ENCODE data around the gene HYAL3.
"Not testable (repeated sequence)": the region's sequence is repeated elsewhere in the genome, so short reads cannot be mapped to it uniquely, and the experiment has no call there.

Gene HYAL3

GRCh38 chr3:50268703-50269451, 30.3 kb downstream of the HYAL3 start, which contains the start of gene SEMA3B:
TSS of gene SEMA3B (plus strand) at chr3:50269147. CDS start at chr3:50269241, 94 bp downstream.
- no peak for DNase-seq

GRCh38 chr3:50268276-50268675, 30.9 kb downstream of the HYAL3 start:
- DNase-seq = no peak

GRCh38 chr3:50267280-50267913, 31.8 kb downstream of the HYAL3 start:
- no peak for DNase-seq

DNA sequence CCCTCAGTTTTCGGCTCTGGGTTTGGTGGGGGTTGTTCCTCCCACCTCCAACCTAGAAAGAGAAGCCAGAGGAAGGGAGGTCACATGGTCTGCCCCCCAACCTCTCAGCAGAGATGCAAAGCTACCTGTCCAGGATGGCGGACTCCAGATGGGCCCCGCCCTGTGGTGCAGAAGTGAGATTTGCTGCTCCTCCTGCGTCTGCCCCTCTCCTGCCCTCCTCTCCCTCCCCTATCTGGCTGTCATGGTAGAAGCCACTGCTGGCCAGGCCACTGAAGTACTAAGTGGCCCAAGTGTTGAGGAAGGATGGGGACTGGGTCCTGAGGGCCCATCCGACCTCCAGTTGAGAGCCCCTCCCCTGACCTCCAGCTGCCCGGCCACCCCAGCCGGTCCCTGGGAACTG, 32.4 kb downstream of the HYAL3 start:
- no peak for DNase-seq

- no peak for DNase-seq
Measured at GRCh38 chr3:50266017-50266416, 33.2 kb downstream of the HYAL3 start.

- DNase-seq = no peak
Measured at GRCh38 chr3:50265571-50265970, 33.6 kb downstream of the HYAL3 start.

- no peak for DNase-seq
Measured at GRCh38 chr3:50264964-50265485, 34.2 kb downstream of the HYAL3 start.

- no peak for DNase-seq
Measured at GRCh38 chr3:50264383-50264963, 34.7 kb downstream of the HYAL3 start.

- DNase-seq = no peak
Measured at GRCh38 chr3:50263478-50264382, 35.5 kb downstream of the HYAL3 start.

DNA sequence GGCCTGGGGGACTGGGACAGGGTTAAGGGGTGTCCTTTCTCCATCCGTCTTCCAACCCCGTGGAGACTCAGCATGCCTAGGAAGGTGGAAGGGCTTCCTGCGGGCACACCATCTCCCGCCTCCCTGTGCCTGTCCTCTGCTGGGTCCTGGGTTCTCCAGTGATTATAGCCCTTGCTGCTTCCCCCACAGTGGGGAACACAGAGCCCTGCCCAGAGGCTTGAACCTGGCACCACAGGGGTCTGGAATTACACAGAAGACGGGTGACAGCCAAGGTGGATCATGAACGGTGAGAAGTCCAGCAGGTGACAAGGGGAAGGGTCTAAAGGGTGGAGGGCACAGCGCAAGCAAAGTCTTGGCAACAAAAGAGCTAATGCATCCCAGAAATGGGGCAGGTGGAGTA, 36.4 kb downstream of the HYAL3 start:
- no peak for DNase-seq

GRCh38 chr3:50262200-50262599, 37.0 kb downstream of the HYAL3 start:
- not testable (repeated sequence) for DNase-seq

GRCh38 chr3:50261505-50261904, 37.7 kb downstream of the HYAL3 start:
- DNase-seq = no peak

DNA sequence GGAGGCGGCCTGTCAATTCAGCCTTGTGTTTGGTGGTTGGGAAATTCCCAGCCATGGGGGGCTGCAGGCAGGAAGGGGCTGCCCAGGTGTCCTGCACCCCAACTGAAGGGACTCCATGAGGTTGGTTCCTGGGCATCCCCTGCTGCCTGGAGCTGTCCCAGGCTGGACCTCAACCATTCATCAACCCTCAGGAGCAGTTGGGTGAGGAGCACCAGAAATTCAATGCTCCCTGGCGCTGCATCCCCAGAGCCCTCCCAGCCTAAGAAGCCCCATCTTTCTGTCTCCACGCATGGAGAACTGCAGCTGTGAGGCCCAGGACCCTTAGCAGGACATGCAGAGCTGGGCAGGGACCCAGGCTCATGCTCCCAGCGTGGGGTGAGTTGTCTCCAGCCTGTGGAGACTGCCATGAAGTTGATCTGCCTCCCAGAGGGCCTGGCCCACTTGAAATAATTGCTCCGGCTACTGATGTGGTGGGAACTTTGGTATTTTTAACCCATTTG, 38.2 kb downstream of the HYAL3 start:
- DNase-seq = no peak

DNA sequence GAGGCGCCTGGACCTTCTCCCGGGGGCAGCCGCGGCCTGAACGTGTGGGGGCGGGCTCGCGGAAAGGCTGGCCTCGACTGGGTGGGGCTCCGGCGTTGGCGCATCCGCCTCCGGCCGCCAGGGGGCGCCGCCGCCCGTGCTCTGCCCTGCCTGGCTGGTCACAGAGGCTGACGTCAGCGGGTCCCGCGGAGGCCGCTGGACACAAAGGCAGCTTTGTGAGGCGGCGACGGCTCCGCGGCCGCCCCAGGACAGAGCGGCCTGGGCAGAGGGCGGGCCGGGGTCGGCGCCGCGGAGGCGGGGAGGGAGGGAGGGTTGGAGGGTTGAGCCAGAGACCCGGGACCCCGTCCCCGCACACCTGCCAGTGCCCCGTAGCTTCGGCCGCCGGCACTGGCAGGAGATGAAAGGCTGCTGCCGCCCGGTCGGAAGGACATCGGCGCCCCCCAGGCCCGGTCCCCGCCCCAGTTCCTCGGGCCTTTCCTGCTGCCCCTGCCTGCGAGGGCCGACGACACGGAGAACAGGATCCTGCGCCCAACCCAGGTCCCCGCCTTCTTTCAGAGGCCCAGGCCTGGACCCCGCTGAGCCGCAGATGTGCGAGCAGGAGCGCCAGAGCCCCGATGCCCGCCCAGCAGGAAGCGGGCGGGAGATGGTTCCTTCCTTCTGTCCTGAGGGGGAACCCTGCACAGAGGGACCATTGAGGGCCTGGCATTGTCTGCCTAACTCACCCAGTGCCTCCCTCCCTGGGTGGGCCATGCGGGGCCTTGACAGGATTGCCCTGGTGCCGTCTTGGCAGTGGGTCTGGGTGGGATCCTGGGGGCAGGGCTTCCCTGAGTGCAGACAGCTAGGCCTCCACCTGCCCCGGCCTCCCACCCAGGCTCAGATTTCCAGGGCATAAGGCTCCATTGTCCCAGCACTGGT, 38.9 kb downstream of the HYAL3 start:
- DNase-seq = peak; percentile 82 to 90

DNA sequence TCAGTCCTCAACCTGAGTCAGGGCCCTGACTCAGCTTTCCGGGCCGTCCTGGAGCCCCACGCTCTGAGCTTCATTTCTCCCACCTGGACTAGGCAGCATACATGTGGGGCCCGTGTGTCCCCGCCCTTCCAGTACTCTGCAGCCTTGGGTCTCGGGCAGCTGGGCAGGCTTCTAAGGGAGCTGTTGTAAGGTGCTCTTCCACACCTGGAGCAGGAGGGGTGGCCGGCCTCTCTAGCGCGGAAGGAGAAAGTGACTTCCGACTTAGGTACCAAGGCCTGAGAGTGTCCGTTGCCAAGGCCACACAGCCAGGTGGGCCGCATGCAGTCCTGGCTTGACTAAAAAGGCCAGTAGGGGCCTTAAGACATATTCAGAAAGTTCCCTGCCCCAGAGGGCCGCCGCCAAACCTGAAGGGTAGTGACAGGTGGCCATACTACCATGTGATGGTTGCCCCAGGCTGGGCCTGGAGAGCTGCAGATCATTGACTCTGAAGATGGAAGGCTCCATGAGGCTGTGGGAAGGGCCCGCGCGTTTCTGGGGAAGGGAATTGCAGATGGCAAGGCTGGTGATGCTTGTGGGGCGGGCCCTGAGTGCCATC, 39.7 kb downstream of the HYAL3 start:
- no peak for DNase-seq

DNA sequence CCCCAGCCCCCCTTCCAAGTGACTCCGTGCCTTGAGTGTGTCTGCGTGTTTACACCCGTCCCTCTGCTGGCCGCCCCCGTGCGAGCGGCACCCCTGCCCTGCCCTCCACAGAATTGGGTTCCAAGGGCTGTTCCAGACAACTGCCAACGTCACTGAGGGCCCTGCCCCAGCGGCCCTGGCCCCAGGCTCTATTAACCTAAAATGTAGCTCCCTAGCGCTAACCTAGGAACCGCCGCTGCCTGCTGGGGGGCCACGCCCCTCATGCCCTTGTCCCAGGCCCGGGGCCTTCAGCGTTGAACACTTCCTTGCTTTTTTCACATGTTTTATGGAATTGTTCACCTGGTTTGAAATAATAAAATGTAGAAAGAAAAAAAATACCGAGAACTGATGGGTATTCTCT, 40.2 kb downstream of the HYAL3 start:
- DNase-seq = no peak

GRCh38 chr3:50258029-50258680, 41.0 kb downstream of the HYAL3 start:
- DNase-seq = no peak

DNA sequence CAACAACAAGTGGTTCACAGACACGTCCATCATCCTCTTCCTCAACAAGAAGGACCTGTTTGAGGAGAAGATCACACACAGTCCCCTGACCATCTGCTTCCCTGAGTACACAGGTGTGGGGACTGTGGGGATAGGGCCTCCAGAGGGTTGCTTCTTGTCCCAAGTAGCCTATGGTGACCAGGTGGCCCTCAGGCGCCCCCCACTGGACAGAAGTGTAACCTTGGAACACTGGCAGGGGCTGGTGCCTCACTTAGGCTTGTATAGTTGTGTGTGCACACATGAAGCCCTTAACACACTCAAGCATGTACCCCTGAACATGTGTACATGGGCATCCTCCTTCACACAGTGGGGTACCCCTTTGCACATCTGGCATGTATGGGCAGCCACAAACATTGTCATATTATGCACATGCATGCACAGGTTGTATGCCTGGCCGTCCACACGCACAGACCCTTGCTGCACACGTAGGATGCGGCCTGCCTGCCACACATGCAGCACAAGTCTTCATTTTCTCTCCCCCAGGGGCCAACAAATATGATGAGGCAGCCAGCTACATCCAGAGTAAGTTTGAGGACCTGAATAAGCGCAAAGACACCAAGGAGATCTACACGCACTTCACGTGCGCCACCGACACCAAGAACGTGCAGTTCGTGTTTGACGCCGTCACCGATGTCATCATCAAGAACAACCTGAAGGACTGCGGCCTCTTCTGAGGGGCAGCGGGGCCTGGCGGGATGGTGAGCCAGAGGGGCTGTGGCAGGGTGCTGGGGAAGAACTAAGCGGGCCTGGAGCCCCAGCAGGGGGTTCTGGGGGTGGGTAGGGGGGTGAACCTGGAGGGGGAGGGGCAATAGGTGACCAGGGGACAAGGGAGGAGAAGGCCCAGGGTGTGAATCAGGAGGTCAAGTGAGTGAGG, 42.0 kb downstream of the HYAL3 start:
- DNase-seq = peak; percentile 52 to 64

GRCh38 chr3:50255251-50255615, 44.0 kb downstream of the HYAL3 start:
- no peak for DNase-seq

Measured in stimulated activated CD4-positive, alpha-beta T cell treated with anti-CD3 and anti-CD28 coated beads, Interleukin-2, amount 100 ng/mL, for 24 hours (primary cell).